Measurements from ENCODE around the gene ARHGAP26.

GRCh38 chr5:142862594-142862993 is 92.4 kb downstream of the ARHGAP26 start:
- TF ChIP-seq CTCF (IDR thresholded peaks at IDR 0.05) (no peak), POLR2A (IDR thresholded peaks at IDR 0.05) (no peak)
